ENCODE measurements around the gene CHURC1.

DNA sequence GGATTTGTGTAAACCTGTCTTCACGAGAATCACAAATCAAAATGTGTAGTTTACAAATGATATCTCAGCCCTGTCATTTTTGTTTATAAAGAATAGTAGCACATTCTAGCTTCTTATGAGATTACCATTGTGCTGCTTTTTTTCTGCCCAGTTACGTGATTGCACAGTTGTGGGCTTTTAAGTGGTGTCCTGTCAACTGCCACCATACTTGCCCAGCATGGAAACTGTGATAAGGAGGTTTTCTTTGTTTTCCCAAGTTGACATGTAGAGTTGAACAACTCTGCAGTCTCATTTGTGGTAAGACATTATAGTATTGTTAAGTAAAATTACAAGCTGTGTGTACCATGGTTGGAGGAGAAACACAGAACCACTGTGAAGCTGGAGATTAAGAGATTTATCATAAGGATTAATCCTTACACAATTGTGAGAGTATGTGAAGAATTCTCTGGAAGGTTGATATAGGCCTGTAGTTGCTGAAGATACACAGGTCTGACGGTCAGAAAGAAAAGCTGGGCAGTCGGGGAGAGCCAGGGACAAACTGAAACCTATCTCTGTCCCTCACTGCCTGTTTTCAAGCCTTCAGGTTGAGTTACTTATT lies 12.2 kb downstream of the CHURC1 start:
- no peak for TF ChIP-seq POLR2AphosphoS5 (IDR thresholded peaks at IDR 0.05)
- TF ChIP-seq CTCF (IDR thresholded peaks at IDR 0.05) = no peak
- TF ChIP-seq EP300 (IDR thresholded peaks at IDR 0.05) = no peak
- TF ChIP-seq POLR2A (IDR thresholded peaks at IDR 0.05) = no peak
